Right lobe of liver (tissue), 6 donors: ENCODE results near the gene APOBEC3G. TPM values are rescaled to one million over a fixed set of nuclear protein-coding genes. Genes with fewer than 3 reads are reported as not detected.

Experiments
- ATAC-seq, 4 donors: fragments of 200-7000 bp; cut with Tn5 transposase; one replicate each; pipeline ENCODE4 v1.9.1; 2020; ENCODE audit warnings: mild to moderate bottlenecking in 4 of 4, moderate library complexity in 4 of 4
- DNase-seq, 3 donors: peaks; one replicate each; pipeline ENCODE4 v3.0.0-alpha.2; 2020
- H3K27ac ChIP-seq, 3 donors: fragments of 200-600 bp; one replicate each; pipeline ENCODE4 v1.8.0; 2022
- H3K27me3 ChIP-seq, 2 donors: fragments of 200-600 bp; one replicate each; pipeline ENCODE4 v1.8.0; 2022
- H3K36me3 ChIP-seq, 4 donors: fragments of 200-600 bp; sonication (generic) in 1 of 4; one replicate each; pipeline versions ENCODE4 v1.5.1 to v1.8.0; 2017 to 2022; ENCODE audit warnings: control low read depth in 1 of 4
- H3K4me1 ChIP-seq, 4 donors: fragments of 200-600 bp; sonication (generic) in 1 of 4; one replicate each; pipeline versions ENCODE4 v1.5.1 to v1.8.0; 2017 to 2022; ENCODE audit warnings: control low read depth in 1 of 4
- H3K4me3 ChIP-seq, 3 donors: fragments of 200-600 bp; one replicate each; pipeline ENCODE4 v1.8.0; 2022
- H3K9me3 ChIP-seq, 4 donors: fragments of 200-600 bp; sonication (generic) in 1 of 4; one replicate each; pipeline versions ENCODE4 v1.5.1 to v1.8.0; 2017 to 2022; ENCODE audit warnings: control low read depth in 1 of 4
- POLR2A ChIP-seq: fragments of 450-650 bp; IDR thresholded peaks from one replicate; pipeline ENCODE4 v1.6.1; 2017; ENCODE audit warnings: antibody characterized with exemption, mild to moderate bottlenecking
- WGBS: methylation state at CpG from one replicate; pipeline ENCODE4 v1.1.6; 2018; ENCODE audit warnings: low coverage, low lambda C conversion rate; ENCODE audit not compliant: insufficient coverage; ENCODE audit errors: missing lambda C conversion rate; 5-methylcytosine and 5-hydroxymethylcytosine counted together
- intact Hi-C, 2 donors: fragments of 100-400 bp; cut with DNase I; formaldehyde crosslinking; loops; one replicate each; pipeline versions ENCODE4 v1.11.2 to v1.14.1; 2022
- total RNA-seq, 6 experiments: library from RNA; depleted of rRNA in 2 of 6; stranded (reverse); fragments of >200 nt in 2 of 6; fragmentation: NEBNext Ultra II Directional in 3 of 6; extraction: Animal tissue kit (Norgen Biotek cat#: 25700) in 3 of 6; gene quantifications; one replicate each; pipeline versions ENCODE4 v1.1.0 to v1.2.4, GENCODE V29; 2016 to 2023
- TF ChIP-seq, protein P1 (sequence below), 4 donors: fragments of 200-600 bp in 3 of 4; fragments of 450-650 bp in 1 of 4; IDR thresholded peaks; one replicate each; pipeline versions ENCODE4 v1.5.1 to v1.8.0; 2016 to 2022; ENCODE audit warnings: antibody characterized with exemption in 4 of 4, mild to moderate bottlenecking in 2 of 4
- donor health status: DM: no; HTN: yes; CAD: no.
- donor health status: DM: no; HTN: no; CAD: no.
- donor health status: DM: no; HTN: no; CAD: no.
- donor health status: DM: no; HTN: yes; CAD: no.
- donor health status: DM: no; HTN: yes; CAD: no.

Gene APOBEC3G
- total RNA-seq, 6 experiments from 2014 or later: 0.42 to 3.0 (median 2.0) TPM

DNA sequence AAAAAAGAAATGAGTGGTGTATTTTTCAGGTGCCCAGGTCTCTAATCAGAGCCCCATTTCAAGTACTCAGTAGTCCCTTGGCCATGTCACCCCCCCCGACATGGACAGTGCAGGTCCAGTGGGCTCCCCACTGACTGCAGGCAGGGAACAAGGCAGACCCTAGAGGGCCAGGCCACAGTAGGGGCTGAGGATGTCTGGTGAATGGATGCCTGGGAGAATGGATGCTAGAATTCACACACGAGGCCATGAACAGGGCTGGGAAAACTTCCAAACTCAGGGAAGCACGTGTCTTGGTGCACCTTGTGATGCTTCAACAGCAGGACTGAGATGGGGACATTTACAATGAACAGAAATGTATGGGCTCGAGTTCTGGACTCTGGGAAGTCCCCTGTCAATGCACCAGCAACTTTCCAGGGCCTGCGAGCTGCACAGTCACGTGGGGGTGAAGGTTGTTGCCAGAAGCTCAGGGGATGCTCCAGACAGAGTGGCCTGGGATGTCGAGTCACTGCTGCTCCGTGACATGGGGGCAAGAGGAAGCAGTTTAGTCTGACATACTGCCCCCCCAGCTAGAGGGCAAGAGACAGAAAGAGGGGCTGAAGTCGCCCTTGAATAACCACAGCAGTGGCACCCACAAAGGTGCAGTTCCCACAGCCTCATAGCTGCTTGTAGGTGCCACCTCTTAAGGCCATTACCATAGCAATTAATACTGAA is 3.1 kb downstream of the APOBEC3G start:
- DNase-seq: no peak
- WGBS: 40% methylated on average over 1 of the region's 9 CpGs

DNA sequence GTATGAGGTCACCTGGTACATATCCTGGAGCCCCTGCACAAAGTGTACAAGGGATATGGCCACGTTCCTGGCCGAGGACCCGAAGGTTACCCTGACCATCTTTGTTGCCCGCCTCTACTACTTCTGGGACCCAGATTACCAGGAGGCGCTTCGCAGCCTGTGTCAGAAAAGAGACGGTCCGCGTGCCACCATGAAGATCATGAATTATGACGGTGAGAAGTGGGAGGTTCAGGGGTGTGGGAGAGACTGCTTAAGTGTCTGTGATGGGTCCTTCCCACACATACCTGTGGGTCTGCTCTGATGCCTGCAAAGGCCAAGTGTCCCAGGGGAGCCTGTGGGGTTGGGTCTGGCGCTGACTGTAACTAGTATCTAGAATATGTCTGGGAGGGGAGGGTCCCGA is 3.9 kb downstream of the APOBEC3G start:
- H3K9me3 ChIP-seq: no peaks in the 10 kb centered on the region
- intact Hi-C loops: no loop called here
- 97% methylated on average over 6 of the region's 12 CpGs for WGBS
- DNase-seq: no peak
- H3K4me1 ChIP-seq: no peaks in the 10 kb centered on the region
- no peaks in the 10 kb centered on the region for H3K36me3 ChIP-seq
- H3K4me3 ChIP-seq: no peak overlapping the region
- no peak for ATAC-seq
- no peak for TF ChIP-seq POLR2A
- TF ChIP-seq, protein P1, sequence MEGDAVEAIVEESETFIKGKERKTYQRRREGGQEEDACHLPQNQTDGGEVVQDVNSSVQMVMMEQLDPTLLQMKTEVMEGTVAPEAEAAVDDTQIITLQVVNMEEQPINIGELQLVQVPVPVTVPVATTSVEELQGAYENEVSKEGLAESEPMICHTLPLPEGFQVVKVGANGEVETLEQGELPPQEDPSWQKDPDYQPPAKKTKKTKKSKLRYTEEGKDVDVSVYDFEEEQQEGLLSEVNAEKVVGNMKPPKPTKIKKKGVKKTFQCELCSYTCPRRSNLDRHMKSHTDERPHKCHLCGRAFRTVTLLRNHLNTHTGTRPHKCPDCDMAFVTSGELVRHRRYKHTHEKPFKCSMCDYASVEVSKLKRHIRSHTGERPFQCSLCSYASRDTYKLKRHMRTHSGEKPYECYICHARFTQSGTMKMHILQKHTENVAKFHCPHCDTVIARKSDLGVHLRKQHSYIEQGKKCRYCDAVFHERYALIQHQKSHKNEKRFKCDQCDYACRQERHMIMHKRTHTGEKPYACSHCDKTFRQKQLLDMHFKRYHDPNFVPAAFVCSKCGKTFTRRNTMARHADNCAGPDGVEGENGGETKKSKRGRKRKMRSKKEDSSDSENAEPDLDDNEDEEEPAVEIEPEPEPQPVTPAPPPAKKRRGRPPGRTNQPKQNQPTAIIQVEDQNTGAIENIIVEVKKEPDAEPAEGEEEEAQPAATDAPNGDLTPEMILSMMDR (IDR thresholded peaks at IDR 0.05): no peak
- H3K27me3 ChIP-seq: no peaks in the 10 kb centered on the region
- no peak overlapping the region for H3K27ac ChIP-seq

More for the DNA sequence above, 3.1 kb downstream of the APOBEC3G start:
- Histone ChIP-seq H3K27me3 (no peaks in the 10 kb centered on the region), H3K27ac (no peak overlapping the region), H3K4me1 (no peaks in the 10 kb centered on the region), H3K9me3 (no peaks in the 10 kb centered on the region), H3K36me3 (no peaks in the 10 kb centered on the region), H3K4me3 (no peak overlapping the region)
- intact Hi-C loops: no loop called here
- ATAC-seq: no peak
- TF ChIP-seq POLR2A: no peak
- TF ChIP-seq, protein P1 (IDR thresholded peaks at IDR 0.05): no peak

DNA sequence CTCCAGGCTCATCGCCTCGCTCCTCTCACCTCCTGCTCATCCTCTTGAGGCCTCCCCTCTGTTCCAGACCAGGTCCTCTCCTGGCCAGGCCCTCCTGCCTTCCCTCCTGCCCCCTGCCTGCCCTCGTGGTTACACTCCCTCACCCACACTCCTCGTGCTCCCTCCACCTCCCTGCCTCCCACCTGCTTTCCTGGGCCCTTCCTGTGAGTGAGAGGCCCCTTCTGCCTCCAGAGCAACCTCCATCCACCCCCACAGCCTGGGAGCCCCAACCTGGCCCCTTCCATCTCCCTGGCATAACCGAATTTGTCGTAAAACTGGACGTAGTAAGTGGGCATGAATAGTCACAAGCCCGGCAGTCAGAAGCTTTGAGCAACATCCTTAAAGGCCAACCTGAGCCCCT is 4.5 kb downstream of the APOBEC3G start:
- Histone ChIP-seq H3K4me3 (no peak overlapping the region), H3K9me3 (no peaks in the 10 kb centered on the region), H3K27ac (no peak overlapping the region), H3K36me3 (no peaks in the 10 kb centered on the region), H3K27me3 (no peaks in the 10 kb centered on the region), H3K4me1 (no peaks in the 10 kb centered on the region)
- TF ChIP-seq, protein P1 (IDR thresholded peaks at IDR 0.05): no peak
- TF ChIP-seq POLR2A: no peak
- intact Hi-C loops: no loop called here
- 86% methylated on average over 8 of the region's 8 CpGs for WGBS
- no peak for ATAC-seq
- no peak for DNase-seq

DNA sequence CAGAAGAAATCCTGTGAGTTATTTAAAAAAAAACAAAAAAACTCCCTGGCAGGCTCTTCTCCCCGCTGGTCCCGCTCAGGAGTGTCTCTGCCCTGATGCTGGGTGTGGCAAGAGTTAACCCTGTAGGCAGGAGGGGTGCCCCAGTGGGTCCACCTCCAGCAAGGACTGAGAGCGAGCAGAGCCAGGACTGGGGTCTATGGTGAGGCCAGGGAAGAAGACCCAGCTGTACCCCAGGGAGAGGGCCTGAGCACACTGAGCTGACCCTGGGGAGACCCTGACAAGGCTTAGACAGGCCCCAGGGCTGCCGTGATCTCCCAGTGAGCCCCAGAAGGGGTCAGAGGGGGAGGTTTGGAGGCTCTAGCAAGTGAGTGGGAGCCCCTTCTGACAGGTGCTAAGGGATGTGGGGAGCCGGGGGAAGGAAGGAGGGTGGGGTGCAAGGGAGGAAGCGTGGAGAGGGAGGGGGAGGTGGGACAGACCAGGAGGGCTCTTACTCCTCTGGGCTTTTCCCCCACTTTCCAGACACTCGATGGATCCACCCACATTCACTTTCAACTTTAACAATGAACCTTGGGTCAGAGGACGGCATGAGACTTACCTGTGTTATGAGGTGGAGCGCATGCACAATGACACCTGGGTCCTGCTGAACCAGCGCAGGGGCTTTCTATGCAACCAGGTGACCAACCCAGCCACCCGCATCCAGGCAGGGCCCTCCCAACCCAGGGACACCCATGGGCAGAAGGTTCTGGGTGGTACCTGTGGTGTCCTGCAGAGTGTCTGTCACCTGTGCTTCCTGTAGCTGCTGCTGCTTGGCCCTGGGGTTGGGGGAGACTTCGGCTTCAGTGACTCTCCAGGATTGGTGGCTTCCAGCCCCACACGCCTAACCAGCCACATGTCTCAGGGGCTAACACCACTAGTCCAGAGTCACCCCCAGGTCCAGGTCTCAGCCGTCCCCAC is 6.4 kb downstream of the APOBEC3G start:
- Histone ChIP-seq H3K4me1 (no peaks in the 10 kb centered on the region), H3K27me3 (no peaks in the 10 kb centered on the region), H3K4me3 (no peak overlapping the region), H3K27ac (no peak overlapping the region), H3K9me3 (no peaks in the 10 kb centered on the region), H3K36me3 (no peaks in the 10 kb centered on the region)
- no peak for ATAC-seq
- DNase-seq: no peak
- 66% methylated on average over 2 of the region's 14 CpGs for WGBS
- intact Hi-C loops: no loop called here
- TF ChIP-seq POLR2A: no peak
- TF ChIP-seq, protein P1 (IDR thresholded peaks at IDR 0.05): no peak
